ENCODE results near the gene CDK8.
"Not testable (repeated sequence)": the region's sequence is repeated elsewhere in the genome, so short reads cannot be mapped to it uniquely, and the experiment has no call there.

Gene CDK8

DNA sequence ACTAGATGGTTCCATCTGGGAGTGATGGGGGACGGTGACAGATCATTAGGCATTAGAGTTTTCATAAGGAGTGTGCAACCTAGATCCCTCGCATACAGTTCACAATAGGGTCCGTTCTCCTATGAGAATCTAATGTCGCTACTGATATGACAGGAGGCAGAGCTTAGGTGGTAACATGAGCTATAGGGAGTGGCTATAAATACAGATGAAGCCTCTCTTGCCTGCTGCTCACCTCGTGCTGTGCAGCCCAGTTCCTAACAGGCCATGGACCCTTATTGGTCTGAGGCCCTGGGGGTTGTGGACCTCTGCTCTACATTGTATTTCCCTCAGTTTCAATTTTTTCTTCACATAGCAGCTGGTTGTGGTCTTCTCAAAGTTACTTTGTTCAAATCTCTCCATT lies 56.5 kb downstream of the CDK8 start:
- DNase-seq (ENCODE audit: low read depth in 3 of 3, low spot score in 1 of 3) = no peak

GRCh38 chr13:26312019-26312418 lies 58.1 kb downstream of the CDK8 start:
- DNase-seq (ENCODE audit: low read depth in 3 of 3, low spot score in 1 of 3) = not testable (repeated sequence)

GRCh38 chr13:26316095-26316494 lies 62.2 kb downstream of the CDK8 start:
- DNase-seq (ENCODE audit: low read depth in 3 of 3, low spot score in 1 of 3) = not testable (repeated sequence)

DNA sequence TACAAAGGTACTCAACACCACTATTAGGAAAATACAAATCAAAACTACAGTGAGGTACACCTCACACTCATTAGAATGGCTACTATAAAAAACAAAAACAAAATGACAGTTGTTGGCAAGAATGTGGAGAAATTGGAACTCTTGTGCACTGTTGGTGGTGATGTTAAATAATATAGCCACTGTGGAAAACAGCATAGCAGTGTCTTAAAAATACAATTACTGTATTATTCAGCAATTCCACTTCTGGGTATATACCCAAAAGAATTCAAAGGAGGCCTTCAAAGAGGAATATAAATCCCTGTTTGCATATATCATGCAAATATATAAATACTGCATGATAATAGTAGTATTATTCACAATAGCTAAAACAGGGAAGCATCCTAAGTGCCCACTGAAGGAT lies 66.8 kb downstream of the CDK8 start:
- no peak for DNase-seq (ENCODE audit: low read depth in 3 of 3, low spot score in 1 of 3)

GRCh38 chr13:26323127-26323526 lies 69.2 kb downstream of the CDK8 start:
- no peak for DNase-seq (ENCODE audit: low read depth in 3 of 3, low spot score in 1 of 3)

DNA sequence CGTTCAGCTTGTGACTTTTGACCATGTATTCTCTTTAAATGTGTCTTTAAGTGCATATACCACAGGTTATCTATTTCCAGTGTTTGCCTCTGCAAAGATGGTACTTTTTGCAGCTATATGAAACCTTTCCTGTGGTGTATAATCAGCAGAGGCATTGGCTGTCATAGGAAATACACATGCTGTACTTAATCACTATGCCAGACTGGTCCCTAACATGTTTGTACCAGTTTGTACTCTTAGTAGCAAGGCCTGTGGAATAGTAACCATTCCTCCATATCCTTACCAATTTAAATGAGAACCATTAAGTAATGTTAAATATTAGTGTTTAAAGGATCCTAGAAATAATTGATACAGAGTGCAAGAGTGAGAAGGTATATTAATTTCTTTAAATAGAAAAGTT lies 69.8 kb downstream of the CDK8 start:
- no peak for DNase-seq (ENCODE audit: low read depth in 3 of 3, low spot score in 1 of 3)

DNA sequence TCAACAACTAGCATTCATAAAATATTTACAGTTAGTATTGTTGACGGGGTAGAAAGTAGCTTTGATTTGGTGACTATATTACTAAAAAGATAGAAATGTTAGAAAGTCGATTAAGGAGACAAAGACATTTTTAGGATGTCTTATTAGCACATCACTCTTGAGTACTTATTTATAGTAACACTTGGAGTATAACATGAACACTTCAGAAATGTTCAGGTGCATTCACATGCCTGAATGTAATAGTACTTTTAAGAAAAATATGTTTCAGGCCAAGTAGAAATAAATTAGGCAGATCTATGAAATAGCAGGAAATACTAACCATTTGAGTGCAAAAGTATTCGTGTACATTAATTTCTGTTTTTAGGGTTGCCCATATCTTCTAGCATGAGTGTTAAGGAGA lies 70.4 kb downstream of the CDK8 start:
- DNase-seq (ENCODE audit: low read depth in 3 of 3, low spot score in 1 of 3) = no peak

- DNase-seq (ENCODE audit: low read depth in 3 of 3, low spot score in 1 of 3) = no peak
These were observed 70.9 kb downstream of the CDK8 start for GRCh38 chr13:26324867-26325266.

- DNase-seq (ENCODE audit: low read depth in 3 of 3, low spot score in 1 of 3) = no peak
These were observed 71.9 kb downstream of the CDK8 start for GRCh38 chr13:26325876-26326275.

DNA sequence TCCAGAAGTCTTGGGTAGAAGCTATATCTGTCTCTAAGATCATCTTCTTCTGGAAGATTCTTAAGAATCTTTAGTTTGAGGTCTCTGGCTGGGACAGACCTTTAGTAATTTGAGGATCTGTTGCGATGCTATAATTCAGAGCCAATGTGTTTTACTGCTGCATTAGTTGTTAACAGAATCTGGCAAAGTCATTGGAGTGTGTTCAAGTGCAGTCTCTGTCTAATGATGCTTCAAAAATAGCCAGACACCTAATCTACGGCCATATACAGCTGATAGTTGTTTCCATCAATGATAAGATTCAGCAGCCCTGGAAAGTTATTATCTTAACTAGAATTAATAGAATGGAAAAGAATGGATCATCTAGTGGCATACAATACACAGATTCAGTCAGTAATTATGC lies 72.6 kb downstream of the CDK8 start:
- no peak for DNase-seq (ENCODE audit: low read depth in 3 of 3, low spot score in 1 of 3)

DNA sequence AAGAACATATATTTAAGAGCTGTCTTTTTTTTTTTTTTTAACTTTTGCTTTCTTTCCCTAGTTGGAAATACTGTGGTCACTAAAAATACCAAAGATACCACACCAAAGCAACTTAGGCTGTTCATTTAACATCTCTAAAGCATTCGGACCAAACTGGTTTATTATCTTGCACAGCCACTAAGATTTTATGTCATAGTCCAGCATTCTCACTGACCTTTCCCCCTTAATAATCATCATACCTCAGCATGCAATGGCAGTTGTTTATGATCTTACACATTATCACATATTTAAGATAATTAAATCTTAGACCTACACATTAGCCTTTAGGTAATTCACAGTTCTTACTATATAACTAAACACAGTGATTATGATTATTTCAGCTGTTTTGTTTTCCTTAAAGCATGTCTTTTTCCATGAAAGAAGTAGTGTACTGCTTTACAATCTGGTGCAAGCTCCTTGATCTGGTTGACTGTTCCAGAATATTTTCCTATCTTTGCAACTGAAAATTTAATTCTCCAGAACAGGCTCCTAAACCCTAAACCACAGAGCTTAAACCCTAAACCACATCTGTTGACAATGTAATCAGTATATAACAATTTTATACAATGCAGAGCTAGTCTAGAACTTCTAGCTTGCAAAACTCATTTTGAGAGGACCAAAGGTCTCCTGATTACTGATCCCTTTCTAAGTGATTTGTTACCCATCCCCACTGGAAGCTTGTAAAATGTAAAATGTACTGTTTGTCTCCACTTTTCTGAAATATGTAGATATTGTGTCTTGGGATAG lies 74.2 kb downstream of the CDK8 start:
- DNase-seq (ENCODE audit: low read depth in 3 of 3, low spot score in 1 of 3) = no peak

- DNase-seq (ENCODE audit: low read depth in 3 of 3, low spot score in 1 of 3) = no peak
These were observed 81.2 kb downstream of the CDK8 start for GRCh38 chr13:26335158-26335557.

DNA sequence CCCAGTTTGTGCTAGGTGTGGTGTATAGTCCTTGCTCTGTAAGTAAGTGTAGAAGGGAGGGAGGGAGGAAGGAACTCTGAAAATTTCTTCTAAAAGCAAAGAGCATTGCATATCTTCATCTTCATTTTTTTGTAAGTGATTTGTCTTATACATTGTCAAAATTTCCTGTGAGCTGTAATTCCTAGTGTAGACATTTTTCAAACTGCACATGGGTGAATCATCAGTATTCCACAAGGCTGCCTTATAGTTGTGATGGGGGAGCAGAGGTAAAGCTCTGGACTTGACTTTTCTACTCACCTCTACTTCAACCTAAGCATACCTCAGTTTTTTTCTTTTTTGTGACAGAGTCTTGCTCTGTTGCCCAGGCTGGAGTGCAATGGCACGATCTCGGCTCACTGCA lies 86.9 kb downstream of the CDK8 start:
- DNase-seq (ENCODE audit: low read depth in 3 of 3, low spot score in 1 of 3) = no peak

DNA sequence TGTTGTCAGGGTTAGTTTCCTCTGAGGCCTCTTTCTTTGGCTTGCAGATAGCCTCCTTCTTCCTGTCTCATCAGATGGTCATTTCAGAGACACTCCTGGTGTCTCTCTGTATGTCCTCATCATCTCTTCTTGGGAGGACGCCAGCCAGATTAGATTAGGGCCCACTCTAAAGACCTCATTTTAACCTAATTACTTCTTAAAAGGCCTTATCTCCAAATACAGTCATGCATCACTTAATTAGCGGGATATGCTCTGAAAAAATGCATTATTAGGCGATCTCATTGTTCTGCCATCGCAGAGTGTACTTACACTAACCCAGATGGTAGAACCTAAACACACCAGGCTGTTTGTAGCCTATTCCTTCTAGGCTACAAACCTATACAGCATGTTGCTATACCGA lies 89.0 kb downstream of the CDK8 start:
- DNase-seq (ENCODE audit: low read depth in 3 of 3, low spot score in 1 of 3) = no peak

DNA sequence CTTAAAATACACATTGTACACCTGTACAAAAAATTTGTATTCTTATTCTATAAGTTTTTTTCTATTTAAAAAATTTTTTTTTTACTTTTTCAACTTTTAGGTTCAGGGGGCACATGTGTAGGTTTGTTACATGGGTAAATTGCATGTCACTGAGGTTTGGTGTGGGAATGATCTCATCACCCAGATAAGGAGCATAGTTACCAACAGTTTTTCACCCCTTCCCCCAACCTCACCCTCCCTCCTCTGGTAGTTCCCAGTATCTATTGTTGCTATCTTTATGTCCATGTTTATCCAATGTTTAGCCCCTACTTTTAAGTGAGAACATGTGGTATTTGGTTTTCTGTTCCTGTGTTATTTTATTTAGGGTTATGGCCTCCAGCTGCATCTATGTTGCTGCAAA lies 89.9 kb downstream of the CDK8 start:
- no peak for DNase-seq (ENCODE audit: low read depth in 3 of 3, low spot score in 1 of 3)

- no peak for DNase-seq (ENCODE audit: low read depth in 3 of 3, low spot score in 1 of 3)
These were observed 91.1 kb downstream of the CDK8 start for GRCh38 chr13:26344980-26345379.

GRCh38 chr13:26348966-26349365 lies 95.0 kb downstream of the CDK8 start:
- no peak for DNase-seq (ENCODE audit: low read depth in 3 of 3, low spot score in 1 of 3)

GRCh38 chr13:26362261-26362660 lies 108.3 kb downstream of the CDK8 start:
- no peak for DNase-seq (ENCODE audit: low read depth in 3 of 3, low spot score in 1 of 3)

GRCh38 chr13:26370553-26370952 lies 116.6 kb downstream of the CDK8 start:
- no peak for DNase-seq (ENCODE audit: low read depth in 3 of 3, low spot score in 1 of 3)

DNA sequence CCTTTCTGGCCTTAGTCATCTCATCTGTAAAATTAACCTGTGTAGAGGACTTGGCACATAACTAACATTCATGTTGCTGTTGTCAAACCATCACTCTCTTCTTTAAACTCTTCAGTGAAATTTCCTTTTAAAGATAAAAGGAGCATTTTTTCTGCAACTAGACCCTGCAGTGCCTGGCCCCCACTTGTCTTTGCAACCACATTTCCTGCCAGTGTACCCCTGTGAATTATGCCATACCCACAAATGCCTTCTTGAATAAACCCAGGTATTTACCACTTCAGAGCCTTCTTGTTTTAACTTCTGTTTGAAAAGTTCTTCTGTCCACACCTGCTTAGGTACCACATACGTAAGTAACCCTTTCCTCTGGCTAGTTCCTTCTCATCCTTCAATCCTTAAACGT lies 118.8 kb downstream of the CDK8 start:
- no peak for DNase-seq (ENCODE audit: low read depth in 3 of 3, low spot score in 1 of 3)

GRCh38 chr13:26376430-26376829 lies 122.5 kb downstream of the CDK8 start:
- DNase-seq (ENCODE audit: low read depth in 3 of 3, low spot score in 1 of 3) = no peak

GRCh38 chr13:26377038-26377437 lies 123.1 kb downstream of the CDK8 start:
- DNase-seq (ENCODE audit: low read depth in 3 of 3, low spot score in 1 of 3) = no peak

- DNase-seq (ENCODE audit: low read depth in 3 of 3, low spot score in 1 of 3) = no peak
These were observed 124.2 kb downstream of the CDK8 start for GRCh38 chr13:26378116-26378515.
